AG04449 (cell line): ENCODE data around the gene HDLBP.

Source experiments
- CTCF ChIA-PET: fragments of 350-600 bp; formaldehyde crosslinking; extraction: SDS; loops from one replicate; lab custom pipeline; 2021; ENCODE audit warnings: antibody characterized with exemption; lab: Yijun Ruan, JAX
- POLR2A ChIA-PET: fragments of 400-600, 350-600 bp; formaldehyde crosslinking; extraction: SDS; loops from one replicate; lab custom pipeline; 2020; ENCODE audit warnings: antibody characterized with exemption, inconsistent platforms; lab: Yijun Ruan, JAX
- DNase-seq: peaks from one replicate; pipeline ENCODE4 v3.0.0-alpha.2; 2010; ENCODE audit warnings: low read depth, low spot score
- H3K4me3 ChIP-seq: 2 replicates; pipeline ENCODE4 v1.5.1; 2011; ENCODE audit warnings: low read depth, mild to moderate bottlenecking, control low read depth, low read length
- TF ChIP-seq, protein P1 (sequence below): IDR thresholded peaks from one replicate; pipeline ENCODE4 v1.5.1; 2011; ENCODE audit warnings: mild to moderate bottlenecking, moderate library complexity, low read length, control low read depth, inconsistent platforms; ENCODE audit not compliant: insufficient read depth; ENCODE audit errors: missing control alignments

HDLBP gene

DNA sequence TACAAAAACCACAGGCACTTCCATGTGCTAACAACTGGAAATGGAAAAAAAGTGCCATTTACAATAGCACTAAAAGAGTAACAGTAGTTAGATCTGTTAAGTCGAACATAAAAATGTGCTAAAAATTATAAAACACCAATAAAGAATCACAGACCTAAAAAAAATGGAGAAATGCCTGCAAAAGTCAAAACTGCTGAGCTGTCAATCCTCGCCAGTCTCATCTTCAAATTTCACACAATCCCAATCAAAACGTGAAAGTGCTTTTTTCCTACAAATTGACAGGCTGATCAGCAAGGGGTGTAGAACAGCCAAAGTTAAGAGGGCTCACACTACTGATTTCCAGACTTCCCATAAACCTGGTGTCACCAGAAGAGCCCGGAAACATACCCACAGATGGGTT, 73.8 kb downstream of the HDLBP start:
- H3K4me3 ChIP-seq = no peak overlapping the region
- ChIA-PET POLR2A (no interaction called here), CTCF (interaction anchor here (1.3 kb wide), 1 partner anchor 390 kb away, joined by 4 read pairs; no protein-coding TSS in a partner anchor)
- DNase-seq = no peak
- TF ChIP-seq, protein P1, sequence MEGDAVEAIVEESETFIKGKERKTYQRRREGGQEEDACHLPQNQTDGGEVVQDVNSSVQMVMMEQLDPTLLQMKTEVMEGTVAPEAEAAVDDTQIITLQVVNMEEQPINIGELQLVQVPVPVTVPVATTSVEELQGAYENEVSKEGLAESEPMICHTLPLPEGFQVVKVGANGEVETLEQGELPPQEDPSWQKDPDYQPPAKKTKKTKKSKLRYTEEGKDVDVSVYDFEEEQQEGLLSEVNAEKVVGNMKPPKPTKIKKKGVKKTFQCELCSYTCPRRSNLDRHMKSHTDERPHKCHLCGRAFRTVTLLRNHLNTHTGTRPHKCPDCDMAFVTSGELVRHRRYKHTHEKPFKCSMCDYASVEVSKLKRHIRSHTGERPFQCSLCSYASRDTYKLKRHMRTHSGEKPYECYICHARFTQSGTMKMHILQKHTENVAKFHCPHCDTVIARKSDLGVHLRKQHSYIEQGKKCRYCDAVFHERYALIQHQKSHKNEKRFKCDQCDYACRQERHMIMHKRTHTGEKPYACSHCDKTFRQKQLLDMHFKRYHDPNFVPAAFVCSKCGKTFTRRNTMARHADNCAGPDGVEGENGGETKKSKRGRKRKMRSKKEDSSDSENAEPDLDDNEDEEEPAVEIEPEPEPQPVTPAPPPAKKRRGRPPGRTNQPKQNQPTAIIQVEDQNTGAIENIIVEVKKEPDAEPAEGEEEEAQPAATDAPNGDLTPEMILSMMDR = no peak

DNA sequence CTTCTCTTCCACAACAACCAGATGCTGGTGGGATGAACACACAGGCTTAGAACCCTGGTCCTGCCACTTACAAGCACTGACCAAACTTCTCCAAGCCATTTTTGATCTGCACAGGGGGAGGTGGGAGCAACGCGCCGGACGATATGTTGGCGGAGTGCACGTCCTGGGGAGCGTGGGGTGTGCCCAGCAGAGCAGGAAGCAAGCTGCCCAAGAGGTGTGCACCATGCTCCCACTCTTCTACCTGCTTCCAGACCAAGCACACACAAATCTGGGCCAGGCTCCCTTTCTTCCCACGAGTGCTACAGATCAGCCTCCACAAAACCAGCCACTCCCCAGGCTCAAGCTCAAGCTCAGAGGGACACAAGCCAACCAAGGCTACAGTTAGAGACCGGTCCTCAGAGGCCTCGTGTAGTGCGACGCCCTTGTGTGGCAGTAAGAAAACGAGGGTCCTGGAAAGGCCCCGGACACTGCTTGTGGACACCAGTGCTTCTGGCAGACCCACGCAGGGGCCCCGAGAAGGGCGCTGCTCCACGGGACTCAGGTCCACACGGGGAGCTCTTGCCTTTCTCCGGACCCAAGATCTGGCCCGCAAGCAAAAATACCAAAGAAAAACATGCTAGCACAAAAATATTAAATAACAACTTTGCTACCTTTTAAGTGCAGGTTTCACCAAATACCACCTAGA, 75.0 kb downstream of the HDLBP start:
- DNase-seq = no peak
- ChIA-PET CTCF (no interaction called here), POLR2A (interaction anchor here (0.8 kb wide), 1 partner anchor 9 kb away, joined by 4 read pairs; no protein-coding TSS in a partner anchor)
- TF ChIP-seq, protein P1 = no peak
- no peak overlapping the region for H3K4me3 ChIP-seq

DNA sequence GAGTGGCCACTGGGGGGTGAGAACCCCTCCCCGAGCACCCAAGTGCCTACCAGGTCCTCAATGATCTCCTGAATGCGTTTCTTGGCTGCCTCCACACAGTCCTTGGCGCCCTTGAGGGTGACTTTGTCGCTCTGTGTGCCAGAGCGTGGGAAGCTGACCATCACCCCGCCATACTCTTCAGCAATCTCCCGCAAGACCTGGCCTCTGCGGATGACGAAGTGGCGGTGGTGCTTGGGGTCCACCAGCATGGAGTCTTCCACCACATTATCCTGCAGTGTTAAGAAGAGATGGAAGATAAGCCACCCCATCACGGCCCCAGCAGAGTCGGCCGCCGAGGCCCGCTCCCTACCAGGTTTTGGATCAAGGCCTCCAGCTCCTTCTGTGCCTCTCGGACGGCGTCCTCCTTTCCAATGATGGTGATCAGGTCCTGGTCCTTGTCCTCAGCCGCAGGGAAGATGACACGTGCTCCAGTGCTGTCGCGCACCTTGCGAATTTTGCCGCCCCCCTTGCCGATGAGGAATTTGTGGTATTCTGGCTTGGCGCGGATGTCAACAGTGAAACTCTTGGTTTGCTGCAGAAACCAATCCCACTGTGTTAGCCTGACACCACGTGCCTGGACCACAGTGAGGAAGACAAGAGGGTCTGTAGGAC, 75.8 kb downstream of the HDLBP start:
- ChIA-PET POLR2A (no interaction called here), CTCF (no interaction called here)
- no peak for DNase-seq
- TF ChIP-seq, protein P1 = no peak
- H3K4me3 ChIP-seq = no peak overlapping the region

DNA sequence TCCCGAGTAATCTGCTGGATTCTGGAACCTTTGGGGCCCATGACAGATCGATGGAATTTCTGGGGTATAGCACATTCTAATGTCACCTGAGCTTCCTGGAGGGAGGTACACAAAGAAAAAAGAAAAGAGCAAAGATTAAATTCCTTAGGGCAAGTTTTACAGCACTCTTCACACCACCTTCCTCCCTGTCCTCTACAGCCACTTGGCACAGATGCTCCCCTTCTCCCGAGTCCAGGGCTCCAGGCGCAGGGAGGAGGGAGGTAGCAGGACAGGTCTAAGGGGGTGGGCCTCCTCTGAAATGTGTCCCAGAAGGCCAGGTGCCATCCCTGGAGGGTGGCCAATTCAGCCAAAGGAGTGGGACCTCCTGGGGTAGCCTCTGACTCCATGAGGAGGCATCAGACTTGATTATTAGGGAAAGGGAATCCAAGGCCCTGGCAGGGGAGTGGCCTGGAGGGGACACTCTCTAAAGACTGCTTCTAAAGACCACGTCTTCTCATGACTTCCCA, 76.7 kb downstream of the HDLBP start:
- TF ChIP-seq, protein P1 = no peak
- H3K4me3 ChIP-seq = no peak overlapping the region
- POLR2A ChIA-PET = no interaction called here
- CTCF ChIA-PET = no interaction called here
- no peak for DNase-seq

DNA sequence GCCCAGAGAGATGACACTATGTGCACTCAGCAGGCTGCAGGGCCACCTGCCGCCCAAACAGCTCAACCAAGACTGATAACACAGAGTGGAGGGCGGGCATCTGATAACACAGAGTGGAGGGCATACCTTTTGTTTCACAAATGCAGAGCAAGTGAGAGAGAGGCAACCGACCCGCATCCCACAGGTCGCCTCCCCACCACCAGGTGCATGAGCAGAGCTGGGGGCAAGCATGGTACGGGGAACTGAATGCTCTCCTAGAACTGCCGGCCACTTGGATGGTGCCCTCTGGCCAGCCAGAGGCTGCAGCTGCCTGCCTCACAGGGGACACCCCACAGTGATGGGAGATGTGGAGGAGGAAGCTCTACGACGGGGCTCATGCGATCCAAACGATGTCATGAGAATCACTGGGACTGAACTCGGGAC, 77.5 kb downstream of the HDLBP start:
- no peak for DNase-seq
- ChIA-PET POLR2A (interaction anchor here (0.7 kb wide), 1 partner anchor 89 kb away, joined by 3 read pairs; no protein-coding TSS in a partner anchor), CTCF (interaction anchor here (0.9 kb wide), 1 partner anchor 24 kb away, joined by 3 read pairs; no protein-coding TSS in a partner anchor)
- TF ChIP-seq, protein P1 = no peak
- H3K4me3 ChIP-seq = no peak overlapping the region

DNA sequence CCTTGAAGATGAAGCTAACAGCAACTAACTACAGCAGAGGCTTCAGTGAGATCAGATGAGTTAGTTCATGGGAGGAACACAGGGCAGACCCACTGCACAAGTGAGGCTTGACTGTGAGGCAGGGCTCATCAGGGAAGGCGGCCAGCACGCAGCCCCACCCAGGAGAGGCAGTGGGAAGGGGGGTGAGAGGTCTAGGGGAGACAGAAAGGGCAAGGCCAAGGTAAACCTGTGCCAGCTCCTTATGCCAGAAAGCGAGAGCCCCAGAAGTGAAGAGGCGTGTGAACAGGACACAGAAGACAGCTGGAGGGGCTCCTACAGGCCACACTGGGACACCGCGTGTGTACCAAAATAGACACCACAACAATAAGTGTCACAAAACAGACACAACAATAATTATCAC, 78.4 kb downstream of the HDLBP start:
- H3K4me3 ChIP-seq = no peak overlapping the region
- ChIA-PET CTCF (interaction anchor here (1.3 kb wide), 1 partner anchor 12 kb away, joined by 3 read pairs; no protein-coding TSS in a partner anchor), POLR2A (interaction anchor here (0.6 kb wide), 1 partner anchor 9 kb away, joined by 3 read pairs; no protein-coding TSS in a partner anchor)
- TF ChIP-seq, protein P1 = no peak
- DNase-seq = no peak
